Stimulated activated memory B cell treated with anti-CD40 and anti-IgM and Interleukin-4, amounts not matched to agents 10 μg/mL and 1 μg/mL and 100 μg/mL, for 72 hours (primary cell): ENCODE data around the gene MORN5.

Experiments
- ATAC-seq: fragments of 150-1000 bp; cut with Tn5 transposase; 2 replicates; pipeline ENCODE4 v1.10.0; 2021
- H3K27ac Mint-ChIP-seq: one replicate; pipeline ENCODE4 v1.8.0; 2022; ENCODE audit warnings: mild to moderate bottlenecking, mixed read lengths
- H3K27me3 Mint-ChIP-seq: one replicate; pipeline ENCODE4 v1.8.0; 2022; ENCODE audit warnings: mixed read lengths
- H3K36me3 Mint-ChIP-seq: one replicate; pipeline ENCODE4 v1.8.0; 2022; ENCODE audit warnings: mixed read lengths
- H3K4me1 Mint-ChIP-seq: one replicate; pipeline ENCODE4 v1.8.0; 2022; ENCODE audit warnings: mixed read lengths
- H3K4me3 Mint-ChIP-seq: one replicate; pipeline ENCODE4 v1.8.0; 2022; ENCODE audit warnings: mild to moderate bottlenecking, moderate library complexity, mixed read lengths
- H3K9me3 Mint-ChIP-seq: one replicate; pipeline ENCODE4 v1.8.0; 2022; ENCODE audit warnings: mixed read lengths

The MORN5 gene

GRCh38 chr9:122155796-122156195, 3.9 kb upstream of the MORN5 start:
- peaks cover 39% of the 10 kb centered on the region for H3K4me1 Mint-ChIP-seq
- no peak for ATAC-seq
- H3K4me3 Mint-ChIP-seq, result no peak overlapping the region
- H3K27ac Mint-ChIP-seq, result no peak overlapping the region
- no peaks in the 10 kb centered on the region for H3K9me3 Mint-ChIP-seq
- peaks cover 6% of the 10 kb centered on the region for H3K36me3 Mint-ChIP-seq
- H3K27me3 Mint-ChIP-seq, result peaks cover 6% of the 10 kb centered on the region

DNA sequence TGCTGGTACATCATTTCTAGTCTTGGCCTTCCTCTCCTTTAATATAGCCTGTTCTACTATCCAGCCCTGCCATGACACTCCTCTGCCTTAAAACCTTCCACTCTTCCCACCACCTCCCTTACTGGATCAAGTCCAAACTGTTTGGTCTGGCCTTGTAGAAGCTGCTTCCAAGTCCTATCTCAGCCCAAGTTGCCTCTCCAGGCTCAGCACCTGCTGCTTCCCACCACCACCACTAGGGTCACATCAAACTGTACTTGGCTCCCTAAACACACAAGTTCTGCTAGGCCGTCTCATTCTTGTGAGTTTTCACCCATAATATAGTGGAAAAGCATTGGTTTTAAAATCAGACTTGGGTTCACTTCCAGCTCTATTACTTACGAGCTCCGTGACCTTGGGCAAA, 1.5 kb upstream of the MORN5 start:
- Mint-ChIP-seq H3K27ac (no peak overlapping the region), H3K4me1 (peaks cover 39% of the 10 kb centered on the region), H3K36me3 (no peaks in the 10 kb centered on the region), H3K27me3 (peaks cover 19% of the 10 kb centered on the region), H3K4me3 (no peak overlapping the region), H3K9me3 (peaks cover 5% of the 10 kb centered on the region)
- ATAC-seq, result no peak

GRCh38 chr9:122159925-122160246, 178 bp downstream of the MORN5 start:
- H3K36me3 Mint-ChIP-seq, result no peaks in the 10 kb centered on the region
- peak overlapping the region; percentile 92 for H3K27ac Mint-ChIP-seq
- ATAC-seq, result no peak
- H3K27me3 Mint-ChIP-seq, result peaks cover 36% of the 10 kb centered on the region
- H3K9me3 Mint-ChIP-seq, result peaks cover 5% of the 10 kb centered on the region
- peaks cover 28% of the 10 kb centered on the region for H3K4me1 Mint-ChIP-seq
- H3K4me3 Mint-ChIP-seq, result peak overlapping the region; percentile 94

DNA sequence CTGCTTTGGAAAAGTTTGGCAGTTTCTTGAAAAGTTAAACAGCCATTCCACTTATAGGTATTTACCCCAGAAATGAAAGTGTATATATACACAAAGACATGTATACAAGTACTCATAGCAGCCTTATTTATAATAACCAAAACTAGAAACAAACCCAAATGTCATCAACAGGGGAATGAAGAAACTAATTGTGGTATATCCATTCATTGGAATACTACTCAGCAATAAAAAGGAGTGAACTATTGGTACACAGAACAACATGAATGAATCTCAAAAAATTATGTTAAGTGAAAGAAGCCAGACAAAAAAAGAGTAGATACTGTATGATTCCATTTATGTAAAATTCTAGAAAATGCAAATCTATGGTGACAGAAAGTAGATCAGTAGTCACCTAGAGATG, 2.7 kb downstream of the MORN5 start:
- Mint-ChIP-seq H3K27ac (no peak overlapping the region), H3K9me3 (peaks cover 5% of the 10 kb centered on the region), H3K4me1 (peaks cover 19% of the 10 kb centered on the region), H3K27me3 (peaks cover 40% of the 10 kb centered on the region), H3K36me3 (no peaks in the 10 kb centered on the region), H3K4me3 (no peak overlapping the region)
- no peak for ATAC-seq

DNA sequence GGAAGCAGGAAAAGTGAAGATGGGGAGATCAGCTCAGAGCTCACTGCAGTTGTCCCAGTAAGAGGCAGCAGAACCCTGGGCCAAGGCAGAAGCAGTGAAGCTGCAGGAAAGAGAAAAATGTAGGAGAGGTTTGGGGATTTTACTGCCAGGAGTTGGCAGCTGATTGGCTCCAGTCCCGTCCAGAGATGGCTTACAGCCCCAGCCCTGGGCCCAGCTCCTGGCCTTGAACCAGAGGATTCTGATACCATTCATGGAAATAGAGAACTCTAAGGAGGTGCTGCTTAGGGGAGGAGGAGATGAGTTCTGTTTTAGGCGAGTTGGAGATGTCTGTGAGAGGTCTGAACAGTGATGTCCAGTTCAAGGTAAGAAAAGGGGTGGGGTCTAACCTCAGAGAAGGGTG, 4.6 kb downstream of the MORN5 start:
- Mint-ChIP-seq H3K27me3 (peaks cover 48% of the 10 kb centered on the region), H3K27ac (no peak overlapping the region), H3K4me1 (peaks cover 6% of the 10 kb centered on the region), H3K9me3 (peaks cover 7% of the 10 kb centered on the region), H3K4me3 (no peak overlapping the region), H3K36me3 (no peaks in the 10 kb centered on the region)
- no peak for ATAC-seq

GRCh38 chr9:122168356-122168755, 8.6 kb downstream of the MORN5 start:
- no peak overlapping the region for H3K27ac Mint-ChIP-seq
- no peak overlapping the region for H3K4me3 Mint-ChIP-seq
- ATAC-seq, result no peak
- peaks cover 53% of the 10 kb centered on the region for H3K27me3 Mint-ChIP-seq
- H3K4me1 Mint-ChIP-seq, result no peaks in the 10 kb centered on the region
- no peaks in the 10 kb centered on the region for H3K36me3 Mint-ChIP-seq
- peaks cover 2% of the 10 kb centered on the region for H3K9me3 Mint-ChIP-seq

DNA sequence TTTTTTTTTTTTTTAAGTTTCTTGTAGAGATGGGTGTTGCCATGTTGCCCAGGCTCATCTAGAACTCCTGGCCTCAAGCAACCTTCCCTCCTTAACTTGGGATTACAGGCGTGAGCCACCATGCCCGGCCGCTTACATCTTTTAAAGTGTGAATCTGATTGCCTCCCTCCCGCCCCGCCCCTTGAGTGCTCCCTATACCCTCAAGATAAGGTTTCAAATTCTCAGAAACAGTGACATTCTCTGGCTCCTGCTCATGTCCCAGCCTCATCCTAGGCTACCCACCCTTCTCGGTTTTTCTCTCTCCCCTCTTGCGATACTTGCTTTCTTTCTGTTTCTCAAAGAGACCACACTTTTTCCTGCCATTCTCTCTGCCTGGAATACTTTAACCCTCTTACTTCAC, 12.4 kb downstream of the MORN5 start:
- Mint-ChIP-seq H3K9me3 (peaks cover 2% of the 10 kb centered on the region), H3K4me3 (no peak overlapping the region), H3K27ac (no peak overlapping the region), H3K27me3 (peaks cover 66% of the 10 kb centered on the region), H3K36me3 (no peaks in the 10 kb centered on the region), H3K4me1 (no peaks in the 10 kb centered on the region)
- ATAC-seq, result no peak

DNA sequence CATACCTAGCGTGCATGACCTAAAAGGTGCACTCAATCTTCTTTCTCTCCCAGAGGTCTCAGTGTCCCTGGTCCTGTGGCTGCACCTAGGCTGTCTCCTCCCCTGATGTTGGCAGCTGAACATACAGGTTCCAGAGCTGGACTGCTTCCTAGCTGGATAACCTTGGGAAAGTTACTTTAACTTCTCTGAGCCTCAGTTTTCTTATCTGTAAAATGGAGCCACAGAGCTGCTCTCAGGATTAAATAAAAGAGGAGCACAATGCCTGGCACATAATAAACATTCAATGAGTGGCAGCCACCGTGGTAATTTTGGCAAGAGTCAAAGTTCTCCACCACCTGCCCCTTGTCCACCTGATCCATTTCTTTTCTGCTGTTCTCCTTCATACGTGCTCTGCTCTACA, 14.0 kb downstream of the MORN5 start:
- no peaks in the 10 kb centered on the region for H3K4me1 Mint-ChIP-seq

GRCh38 chr9:122176916-122177315, 17.2 kb downstream of the MORN5 start:
- Mint-ChIP-seq H3K27ac (no peak overlapping the region), H3K4me3 (no peak overlapping the region), H3K27me3 (peaks cover 60% of the 10 kb centered on the region), H3K36me3 (no peaks in the 10 kb centered on the region), H3K4me1 (no peaks in the 10 kb centered on the region), H3K9me3 (no peaks in the 10 kb centered on the region)
- ATAC-seq, result no peak

More for the DNA sequence above, 14.0 kb downstream of the MORN5 start:
- no peaks in the 10 kb centered on the region for H3K9me3 Mint-ChIP-seq
- no peak overlapping the region for H3K27ac Mint-ChIP-seq
- no peaks in the 10 kb centered on the region for H3K36me3 Mint-ChIP-seq
- no peak for ATAC-seq
- H3K27me3 Mint-ChIP-seq, result peaks cover 55% of the 10 kb centered on the region
- no peak overlapping the region for H3K4me3 Mint-ChIP-seq

DNA sequence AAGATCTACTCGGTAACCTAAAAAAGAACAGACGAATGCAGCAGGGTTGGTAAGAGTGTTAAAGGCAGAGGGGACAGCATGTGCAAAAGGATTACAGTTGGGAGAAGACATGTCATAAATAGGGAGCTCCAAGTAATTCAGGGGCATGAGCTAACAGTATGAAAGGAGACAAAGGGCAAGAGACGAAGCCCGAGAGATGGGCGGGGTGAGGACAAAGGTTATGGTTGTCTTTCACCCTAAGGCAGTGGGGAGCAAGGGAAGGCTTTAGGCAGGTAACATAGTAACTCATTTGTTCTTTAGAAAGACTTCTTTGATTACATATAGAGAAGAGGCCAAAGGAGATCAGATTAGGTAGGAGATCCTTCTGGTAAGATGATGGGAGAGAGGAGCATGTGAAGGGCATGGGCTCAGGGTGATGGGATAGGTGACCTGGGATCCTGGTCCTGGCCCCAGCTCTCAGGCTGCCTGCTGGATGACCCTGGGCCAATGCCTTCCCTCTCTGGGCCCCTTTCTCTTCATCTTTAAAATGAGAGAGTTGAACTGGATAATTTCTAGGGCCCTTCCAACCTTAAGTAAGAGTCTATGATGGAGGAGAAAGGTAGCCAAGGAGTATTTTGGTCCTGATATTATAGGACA, 19.5 kb downstream of the MORN5 start:
- no peaks in the 10 kb centered on the region for H3K4me1 Mint-ChIP-seq
- H3K4me3 Mint-ChIP-seq, result no peak overlapping the region
- no peaks in the 10 kb centered on the region for H3K9me3 Mint-ChIP-seq
- H3K36me3 Mint-ChIP-seq, result no peaks in the 10 kb centered on the region
- H3K27me3 Mint-ChIP-seq, result peaks cover 48% of the 10 kb centered on the region
- ATAC-seq, result no peak
- no peak overlapping the region for H3K27ac Mint-ChIP-seq

- H3K36me3 Mint-ChIP-seq, result no peaks in the 10 kb centered on the region
- ATAC-seq, result no peak
- no peaks in the 10 kb centered on the region for H3K4me1 Mint-ChIP-seq
- H3K9me3 Mint-ChIP-seq, result no peaks in the 10 kb centered on the region
- H3K4me3 Mint-ChIP-seq, result no peak overlapping the region
- peaks cover 43% of the 10 kb centered on the region for H3K27me3 Mint-ChIP-seq
- H3K27ac Mint-ChIP-seq, result no peak overlapping the region
Observed at GRCh38 chr9:122179690-122180074, 20.0 kb downstream of the MORN5 start.

- Mint-ChIP-seq H3K9me3 (no peaks in the 10 kb centered on the region), H3K4me3 (no peak overlapping the region), H3K36me3 (no peaks in the 10 kb centered on the region), H3K4me1 (no peaks in the 10 kb centered on the region), H3K27ac (no peak overlapping the region), H3K27me3 (peaks cover 36% of the 10 kb centered on the region)
- no peak for ATAC-seq
Observed at GRCh38 chr9:122180633-122181032, 20.9 kb downstream of the MORN5 start.

DNA sequence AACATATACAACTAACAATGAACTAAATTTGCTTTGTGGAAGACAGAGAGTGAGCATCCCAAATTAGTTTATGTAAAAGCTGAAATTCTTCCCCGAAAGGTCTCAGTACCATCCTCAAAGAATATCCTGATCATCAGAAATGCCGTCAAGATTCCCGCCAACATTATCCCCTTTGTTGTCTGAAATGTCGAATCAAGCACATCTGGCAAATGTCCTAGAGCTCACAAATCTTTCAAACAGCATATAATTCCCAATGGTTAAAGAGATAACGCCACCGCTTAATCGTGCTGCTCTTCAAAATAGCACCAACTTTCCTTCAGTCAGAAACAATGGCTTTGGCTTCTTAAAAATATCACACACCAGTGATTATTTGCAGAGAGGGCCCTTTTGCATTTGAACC, 23.8 kb downstream of the MORN5 start:
- H3K4me1 Mint-ChIP-seq, result no peaks in the 10 kb centered on the region
- peaks cover 26% of the 10 kb centered on the region for H3K27me3 Mint-ChIP-seq
- no peak for ATAC-seq

GRCh38 chr9:122184551-122184950, 24.8 kb downstream of the MORN5 start:
- Mint-ChIP-seq H3K27me3 (peaks cover 26% of the 10 kb centered on the region), H3K4me1 (no peaks in the 10 kb centered on the region), H3K36me3 (no peaks in the 10 kb centered on the region), H3K4me3 (no peak overlapping the region), H3K27ac (no peak overlapping the region), H3K9me3 (no peaks in the 10 kb centered on the region)
- no peak for ATAC-seq

More for the DNA sequence above, 23.8 kb downstream of the MORN5 start:
- Mint-ChIP-seq H3K36me3 (no peaks in the 10 kb centered on the region), H3K27ac (no peak overlapping the region), H3K9me3 (no peaks in the 10 kb centered on the region), H3K4me3 (no peak overlapping the region)

- Mint-ChIP-seq H3K4me3 (no peak overlapping the region), H3K27me3 (peaks cover 17% of the 10 kb centered on the region), H3K9me3 (no peaks in the 10 kb centered on the region), H3K36me3 (no peaks in the 10 kb centered on the region), H3K4me1 (no peaks in the 10 kb centered on the region), H3K27ac (no peak overlapping the region)
- no peak for ATAC-seq
Observed at GRCh38 chr9:122186301-122186700, 26.6 kb downstream of the MORN5 start.

DNA sequence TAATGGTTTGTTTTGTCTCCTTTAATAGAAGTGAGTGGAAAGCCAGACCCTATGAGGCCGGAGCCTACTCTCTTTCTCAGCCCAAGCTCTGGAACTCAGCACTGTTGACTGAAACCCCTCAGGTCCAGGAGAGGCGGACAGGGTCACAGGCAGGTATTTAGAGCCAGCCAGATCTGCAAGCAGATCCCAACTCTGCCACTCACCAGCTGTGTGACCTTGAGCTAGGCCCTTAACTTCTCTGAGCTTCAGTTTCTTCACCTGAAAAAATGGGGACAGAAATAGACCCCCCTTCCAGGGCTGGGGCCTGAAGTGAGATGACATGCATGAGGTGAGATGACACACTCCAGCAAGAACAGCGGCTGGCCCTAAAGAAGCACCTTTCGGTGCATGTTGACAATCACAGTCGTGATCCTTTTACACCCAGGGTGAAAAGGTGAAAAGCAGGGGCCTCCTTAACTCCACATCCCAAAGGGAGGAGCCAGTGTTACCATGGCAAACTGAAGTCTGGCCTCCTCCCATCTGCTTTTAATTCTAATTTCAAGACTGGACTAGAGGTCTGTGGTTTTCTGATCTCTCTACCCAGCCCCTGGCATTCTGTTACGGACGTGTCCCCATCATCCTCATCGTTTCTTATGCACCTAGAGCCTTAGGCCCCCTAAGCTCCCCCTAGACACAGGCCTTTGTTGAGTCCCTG, 27.2 kb downstream of the MORN5 start:
- H3K4me1 Mint-ChIP-seq, result no peaks in the 10 kb centered on the region
- no peaks in the 10 kb centered on the region for H3K36me3 Mint-ChIP-seq
- no peak for ATAC-seq
- H3K27me3 Mint-ChIP-seq, result peaks cover 10% of the 10 kb centered on the region
- H3K9me3 Mint-ChIP-seq, result no peaks in the 10 kb centered on the region
- no peak overlapping the region for H3K4me3 Mint-ChIP-seq
- no peak overlapping the region for H3K27ac Mint-ChIP-seq
